GM19351 (cell line): ENCODE data around the gene PI16.
"Not testable (repeated sequence)": the region's sequence is repeated elsewhere in the genome, so short reads cannot be mapped to it uniquely, and the experiment has no call there.

Experiments used
- ATAC-seq: cut with Tn5 transposase; IDR thresholded peaks from one replicate; pipeline ENCODE4 v1.9.1; 2021; ENCODE audit warnings: mild to moderate bottlenecking, moderate library complexity; ENCODE audit not compliant: unreplicated experiment

PI16 gene

GRCh38 chr6:36927691-36928546 lies 26.6 kb upstream of the PI16 start:
- ATAC-seq, result no peak

GRCh38 chr6:36928547-36928918 lies 26.0 kb upstream of the PI16 start:
- ATAC-seq, result no peak

GRCh38 chr6:36929152-36929551 lies 25.4 kb upstream of the PI16 start:
- no peak for ATAC-seq

- ATAC-seq, result no peak
Measured at GRCh38 chr6:36929607-36930006, 24.9 kb upstream of the PI16 start.

- ATAC-seq, result no peak
Measured at GRCh38 chr6:36930483-36930882, 24.1 kb upstream of the PI16 start.

- no peak for ATAC-seq
Measured at GRCh38 chr6:36933102-36933501, 21.4 kb upstream of the PI16 start.

GRCh38 chr6:36933519-36933918 lies 21.0 kb upstream of the PI16 start:
- ATAC-seq, result no peak

- no peak for ATAC-seq
Measured at GRCh38 chr6:36934901-36935300, 19.6 kb upstream of the PI16 start.

- no peak for ATAC-seq
Measured at GRCh38 chr6:36936824-36937223, 17.7 kb upstream of the PI16 start.

- no peak for ATAC-seq
Measured at GRCh38 chr6:36937896-36938295, 16.6 kb upstream of the PI16 start.

- ATAC-seq, result no peak
Measured at GRCh38 chr6:36938536-36938935, 16.0 kb upstream of the PI16 start.

GRCh38 chr6:36939005-36939404 lies 15.5 kb upstream of the PI16 start:
- ATAC-seq, result not testable (repeated sequence)

GRCh38 chr6:36940027-36940426 lies 14.5 kb upstream of the PI16 start:
- ATAC-seq, result no peak

- ATAC-seq, result not testable (repeated sequence)
Measured at GRCh38 chr6:36941561-36941960, 13.0 kb upstream of the PI16 start.

GRCh38 chr6:36942329-36942728 lies 12.2 kb upstream of the PI16 start:
- ATAC-seq, result not testable (repeated sequence)

GRCh38 chr6:36944650-36945049 lies 9.9 kb upstream of the PI16 start:
- ATAC-seq, result no peak

GRCh38 chr6:36945301-36945700 lies 9.2 kb upstream of the PI16 start:
- ATAC-seq, result no peak

- no peak for ATAC-seq
Measured at GRCh38 chr6:36946526-36946925, 8.0 kb upstream of the PI16 start.

GRCh38 chr6:36947570-36948351 lies 6.8 kb upstream of the PI16 start:
- ATAC-seq, result no peak

- ATAC-seq, result not testable (repeated sequence)
Measured at GRCh38 chr6:36949076-36949475, 5.5 kb upstream of the PI16 start.

GRCh38 chr6:36949636-36950035 lies 4.9 kb upstream of the PI16 start:
- no peak for ATAC-seq

- no peak for ATAC-seq
Measured at GRCh38 chr6:36953931-36954261, 642 bp upstream of the PI16 start.
